Measurements from ENCODE around the gene QSER1.

GRCh38 chr11:33000181-33000580 is 107.6 kb downstream of the QSER1 start:
- TF ChIP-seq CTCF (IDR thresholded peaks at IDR 0.05; ENCODE audit: low read depth, low read length, poor library complexity, severe bottlenecking) (no peak), EZH2phosphoT487 (IDR thresholded peaks at IDR 0.05; ENCODE audit: borderline replicate concordance, low read length) (no peak)
